Stimulated activated naive CD4-positive, alpha-beta T cell treated with Interleukin-2 at 50 U/mL for 16 hours (primary cell): ENCODE results near the gene TRIM73.
"Not testable (repeated sequence)": the region's sequence is repeated elsewhere in the genome, so short reads cannot be mapped to it uniquely, and the experiment has no call there.

Experiments
- DNase-seq: peaks from one replicate; lab custom pipeline; 2025; lab: John Stamatoyannopoulos, UW

Gene TRIM73

GRCh38 chr7:75415829-75416373 lies 20.5 kb downstream of the TRIM73 start:
- not testable (repeated sequence) for DNase-seq

DNA sequence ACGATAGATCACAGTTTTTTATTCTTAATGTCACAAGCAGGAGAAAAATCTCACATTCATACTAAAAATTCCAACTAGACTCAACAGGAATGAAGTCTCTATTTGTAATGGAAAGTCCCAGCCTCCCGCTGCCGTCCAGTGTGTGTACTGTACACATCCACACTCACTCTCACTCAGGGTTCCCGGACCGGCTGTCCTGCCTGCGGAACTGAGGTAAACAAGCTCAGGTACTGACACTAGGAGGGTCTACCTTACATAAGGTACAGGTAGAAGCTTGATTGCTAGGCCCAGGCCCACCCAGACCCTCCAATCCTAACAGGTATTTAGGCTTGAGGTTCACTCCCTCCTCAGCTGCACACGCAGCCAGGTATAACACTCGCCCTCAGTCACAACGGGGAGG lies 21.4 kb downstream of the TRIM73 start:
- not testable (repeated sequence) for DNase-seq

- not testable (repeated sequence) for DNase-seq
Observed at GRCh38 chr7:75418292-75418858, 22.9 kb downstream of the TRIM73 start.

DNA sequence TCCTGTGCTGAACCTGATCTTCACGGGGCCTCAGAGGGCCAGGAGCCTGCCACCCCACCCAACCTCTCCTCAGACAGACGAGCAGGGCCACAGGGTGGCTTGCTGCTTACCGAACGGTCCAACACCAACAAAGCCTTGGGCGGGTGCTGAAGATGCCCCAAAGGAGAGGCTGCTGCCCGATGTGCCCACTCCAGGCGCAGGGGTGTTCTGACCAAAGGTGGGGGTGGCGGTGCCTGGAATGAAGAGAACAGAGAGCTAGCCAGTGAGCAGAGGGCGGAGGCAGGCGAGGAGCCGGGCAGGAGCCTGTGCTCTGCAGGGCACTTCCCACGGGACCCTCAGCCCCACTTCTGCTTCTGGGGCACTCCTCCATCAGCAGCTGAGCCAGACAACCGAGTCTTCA lies 23.8 kb downstream of the TRIM73 start:
- DNase-seq: not testable (repeated sequence)

DNA sequence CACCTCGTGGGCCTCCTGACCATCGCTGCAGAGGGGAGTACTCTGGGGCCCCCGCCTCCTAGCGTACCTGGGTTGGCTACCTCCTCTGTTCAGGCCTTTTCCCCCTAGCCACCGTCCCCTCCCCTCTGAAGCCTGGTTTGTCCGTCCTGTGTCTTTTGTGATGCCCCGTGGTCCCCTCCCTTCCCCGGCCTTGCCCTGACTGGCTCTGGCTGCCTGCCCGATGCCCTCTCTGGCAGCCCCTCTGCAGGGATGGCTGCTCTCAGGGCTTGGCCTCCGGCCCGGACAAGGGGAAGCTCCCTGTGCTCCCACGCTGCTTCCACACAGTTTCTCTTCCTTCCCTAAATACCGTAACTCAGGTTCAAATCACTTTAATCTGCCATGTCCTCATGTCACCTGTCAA lies 24.3 kb downstream of the TRIM73 start:
- not testable (repeated sequence) for DNase-seq

DNA sequence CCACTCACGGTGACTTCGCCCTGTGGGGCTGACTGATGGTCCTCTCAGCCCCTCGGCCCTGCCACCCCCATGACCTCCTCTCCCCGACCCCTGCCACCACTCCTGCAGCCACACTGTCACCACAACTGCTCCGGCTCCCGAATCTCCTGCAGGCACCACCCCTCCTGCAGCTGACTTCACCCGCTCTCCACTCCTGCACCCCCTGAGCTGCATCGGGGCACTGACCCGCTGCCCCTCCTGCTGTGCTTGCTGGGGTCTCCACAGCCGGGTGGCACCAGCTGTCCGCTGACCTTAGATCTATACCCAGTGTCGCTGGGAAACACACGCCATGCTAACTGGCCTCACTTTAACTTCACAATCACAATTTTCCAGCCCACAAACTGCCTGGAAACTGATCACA lies 24.7 kb downstream of the TRIM73 start:
- DNase-seq: not testable (repeated sequence)

DNA sequence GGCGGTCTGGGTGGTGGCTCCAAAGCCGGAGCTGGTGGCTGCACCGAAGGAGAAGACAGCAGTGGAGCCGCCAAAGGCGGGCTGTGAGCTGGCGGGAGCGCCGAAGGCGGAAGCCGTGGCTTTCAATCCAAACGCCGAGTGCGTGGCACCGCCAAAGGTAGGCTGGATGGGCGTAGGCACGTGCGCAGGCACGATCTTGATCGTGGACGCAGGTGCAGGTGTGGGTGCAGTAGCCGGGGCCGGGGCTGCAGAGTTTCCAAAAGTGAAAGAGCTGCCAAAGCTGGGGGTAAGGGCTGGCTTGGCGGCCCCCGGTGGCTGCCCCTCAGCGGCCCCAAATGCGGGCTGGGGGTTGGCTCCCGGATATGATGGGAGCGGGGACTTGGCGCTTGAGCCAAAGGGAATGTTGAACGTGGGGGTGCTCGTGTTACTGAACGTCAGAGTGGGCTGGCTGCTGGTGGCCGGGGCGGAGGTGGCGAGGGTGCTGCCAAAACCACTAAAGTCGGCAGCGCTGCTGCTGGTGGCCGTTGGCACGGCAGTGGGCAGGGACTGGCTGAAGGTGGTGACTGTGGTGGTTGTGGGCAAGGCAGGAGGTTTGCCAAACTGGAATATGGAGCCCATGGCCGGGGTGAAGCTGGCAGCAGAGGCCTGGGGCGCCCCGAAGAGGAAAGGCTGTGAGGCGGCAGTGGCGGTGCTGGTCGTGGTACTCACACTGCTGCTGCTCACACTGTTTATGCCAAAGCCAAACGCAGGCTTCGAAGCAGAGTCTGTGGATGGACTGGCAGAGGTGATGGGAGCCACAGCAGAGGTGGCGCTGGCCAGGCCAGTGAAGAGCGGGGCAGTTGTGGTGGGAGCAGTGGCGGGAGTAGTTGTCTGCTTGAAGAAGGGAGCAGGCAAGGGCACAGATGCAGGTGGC lies 26.6 kb downstream of the TRIM73 start:
- DNase-seq: not testable (repeated sequence)

DNA sequence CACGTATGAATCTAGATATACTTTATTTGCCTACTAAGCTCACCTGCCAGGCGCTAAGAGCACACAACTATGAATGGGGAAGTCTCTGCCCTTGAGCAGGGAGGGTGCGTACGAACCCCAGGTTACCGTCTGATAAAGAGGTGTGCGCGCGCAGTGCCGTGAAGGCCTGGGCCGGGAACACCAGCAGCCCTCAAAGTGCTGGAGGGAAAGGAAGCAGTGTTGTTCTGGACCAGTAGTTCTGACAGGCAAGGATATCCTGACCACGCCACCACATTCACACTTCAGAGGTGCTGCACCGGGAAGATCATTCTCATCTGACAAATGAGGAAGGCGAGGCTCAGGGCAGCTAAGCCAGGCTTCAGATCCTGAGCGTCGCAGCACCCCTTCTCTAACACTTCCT lies 28.1 kb downstream of the TRIM73 start:
- not testable (repeated sequence) for DNase-seq

- not testable (repeated sequence) for DNase-seq
Observed at GRCh38 chr7:75439000-75439399, 43.6 kb downstream of the TRIM73 start.

GRCh38 chr7:75442101-75442464 lies 46.7 kb downstream of the TRIM73 start:
- DNase-seq: not testable (repeated sequence)

- not testable (repeated sequence) for DNase-seq
Observed at GRCh38 chr7:75442465-75443111, 47.2 kb downstream of the TRIM73 start.

- DNase-seq: not testable (repeated sequence)
Observed at GRCh38 chr7:75449946-75450345, 54.5 kb downstream of the TRIM73 start.

DNA sequence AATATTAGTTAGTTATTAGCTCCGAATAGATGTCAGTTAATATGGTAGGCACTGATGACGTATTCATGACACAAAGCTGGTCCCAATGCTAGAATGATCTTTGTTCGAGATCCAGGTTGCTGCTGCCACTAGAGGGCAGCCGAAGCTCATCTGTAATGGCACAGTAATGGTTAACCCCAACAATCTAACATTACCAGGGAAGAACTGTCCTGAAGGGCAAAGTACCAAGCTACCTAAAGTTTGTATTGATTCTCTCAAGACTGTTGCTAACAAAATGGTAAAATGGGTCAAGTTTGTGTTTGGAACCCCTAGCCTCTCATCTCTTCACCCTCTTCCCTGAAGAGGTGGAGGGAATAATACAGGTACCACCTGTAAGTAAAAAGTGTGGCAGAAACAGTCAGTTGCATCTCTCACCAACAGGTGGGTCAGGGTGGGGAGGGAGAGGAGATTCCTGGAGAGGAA lies 57.1 kb downstream of the TRIM73 start:
- not testable (repeated sequence) for DNase-seq
